HG03571 (cell line): ENCODE measurements around the gene PLS3.
"Not testable (repeated sequence)": the region's sequence is repeated elsewhere in the genome, so short reads cannot be mapped to it uniquely, and the experiment has no call there.

Experiments used
- ATAC-seq: cut with Tn5 transposase; IDR thresholded peaks from one replicate; pipeline ENCODE4 v1.9.1; 2021; ENCODE audit not compliant: unreplicated experiment

Gene PLS3

DNA sequence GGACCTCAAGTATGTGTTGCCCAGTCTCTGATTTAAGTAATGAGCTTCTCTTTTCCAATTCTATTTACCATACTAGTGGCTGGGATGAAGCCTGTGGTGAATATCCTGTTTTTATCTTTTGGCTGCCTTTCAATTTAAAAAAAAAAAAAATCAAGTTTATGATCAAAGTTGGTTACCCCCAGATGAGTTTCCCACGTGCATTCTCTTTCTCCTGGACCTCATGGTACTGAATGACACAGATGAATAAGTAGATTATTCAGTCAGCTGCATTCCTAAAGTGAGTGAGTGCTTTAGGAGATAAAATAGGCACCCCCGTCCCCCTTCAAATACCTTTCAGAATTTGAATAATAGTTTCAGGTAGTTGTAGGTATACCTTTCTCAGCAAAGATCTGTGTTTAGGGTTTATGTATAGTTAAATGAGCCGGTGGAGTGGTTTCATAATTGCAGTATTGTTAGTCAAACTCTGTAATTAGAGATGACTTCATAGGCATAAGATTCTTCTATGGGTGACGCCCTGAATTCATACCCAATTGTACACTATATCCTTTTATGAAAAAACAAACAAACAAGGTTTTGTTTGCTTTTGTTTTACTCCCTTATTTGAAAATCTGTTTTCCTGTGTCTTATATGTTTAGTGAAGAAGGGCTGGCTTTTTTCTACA is 41.9 kb downstream of the PLS3 start:
- no peak for ATAC-seq

DNA sequence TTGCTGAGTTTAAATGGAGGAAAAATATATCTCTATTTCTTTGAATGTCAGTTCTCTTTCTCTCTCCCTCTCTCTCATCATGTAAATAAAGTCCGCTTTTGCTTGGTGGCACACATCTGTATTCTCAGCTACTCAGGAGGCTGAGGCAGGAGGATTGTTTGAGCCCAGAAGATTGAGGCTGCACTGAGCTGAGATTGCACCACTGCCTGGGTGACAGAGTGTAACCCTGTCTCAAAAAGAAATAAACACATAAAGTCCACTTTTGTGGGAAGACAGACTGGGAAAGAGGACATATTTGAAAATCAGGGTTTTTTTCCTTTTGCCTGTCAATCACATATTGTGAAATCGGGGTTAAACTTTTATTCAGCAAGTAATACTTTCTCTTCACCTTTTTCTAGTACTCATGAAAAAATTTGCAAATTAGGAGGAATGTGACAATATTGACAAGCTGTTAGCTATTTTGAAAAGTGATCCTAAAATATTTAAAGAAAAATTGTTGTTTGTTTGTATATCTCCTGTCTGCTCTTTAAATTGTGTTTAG is 42.6 kb downstream of the PLS3 start:
- ATAC-seq: no peak

DNA sequence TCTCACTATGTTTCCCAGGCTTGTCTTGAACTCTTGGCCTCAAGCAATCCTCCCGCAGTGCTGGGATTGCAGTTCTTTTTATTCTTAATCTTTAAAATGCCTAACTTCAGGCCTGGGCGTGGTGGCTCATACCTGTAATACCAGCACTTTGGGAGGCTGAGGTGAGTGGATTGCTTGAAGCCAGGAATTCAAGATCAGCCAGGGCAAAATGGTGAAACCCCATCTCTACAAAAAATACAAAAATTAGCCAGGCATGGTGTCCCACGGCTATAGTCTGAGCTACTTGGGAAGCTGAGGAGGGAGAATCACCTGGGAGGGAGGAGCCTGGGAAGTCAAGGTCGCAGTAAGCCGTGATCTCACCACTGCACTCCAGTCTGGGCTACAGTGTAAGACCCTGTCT is 45.9 kb downstream of the PLS3 start:
- ATAC-seq: no peak

DNA sequence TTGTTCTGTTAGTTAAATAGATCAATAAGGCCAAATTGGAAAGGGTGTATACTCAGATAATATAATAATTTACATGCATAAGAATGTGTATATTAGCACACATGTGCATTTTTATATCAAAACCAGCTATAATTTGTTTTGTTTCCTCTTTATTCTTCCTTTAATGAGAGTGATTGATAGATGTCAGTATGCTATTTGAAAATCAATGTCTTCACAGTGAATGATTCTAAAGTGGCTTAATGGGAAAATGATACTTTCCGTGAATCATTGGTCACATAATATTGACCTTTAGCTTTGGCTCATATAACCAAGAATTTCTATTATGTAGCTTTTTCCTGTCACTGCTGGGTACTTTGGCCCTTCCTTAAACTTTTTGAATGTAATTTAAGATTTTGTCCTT is 48.6 kb downstream of the PLS3 start:
- no peak for ATAC-seq

DNA sequence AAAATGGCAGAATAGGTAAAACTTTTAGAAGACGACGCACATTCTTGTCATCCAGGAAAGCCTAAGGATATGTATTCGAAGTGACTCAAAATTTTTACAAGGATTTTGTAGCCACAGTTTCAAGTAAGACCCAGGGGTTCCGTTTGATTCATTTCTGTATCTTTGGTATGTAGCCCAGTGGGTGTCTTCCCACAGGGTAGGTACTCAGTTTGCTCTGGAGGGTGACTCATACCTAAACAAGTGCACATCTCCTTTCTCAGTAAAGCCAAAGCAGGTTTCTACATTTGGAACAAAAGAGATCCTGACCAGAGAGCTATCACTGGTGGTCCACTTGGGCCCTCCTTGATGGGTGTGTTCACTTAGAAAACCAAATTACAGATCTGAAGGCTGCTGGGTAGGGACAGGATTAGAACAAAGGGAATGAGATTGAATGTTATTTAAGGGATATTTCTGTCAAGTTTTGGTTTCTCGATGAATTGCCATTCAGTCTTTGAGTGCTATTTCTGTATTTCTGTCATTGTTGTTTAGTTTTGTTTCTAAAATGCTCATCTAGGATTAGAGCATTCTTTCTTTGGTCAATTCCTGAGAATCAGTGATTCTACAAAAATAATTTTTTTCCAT is 56.1 kb downstream of the PLS3 start:
- ATAC-seq: peak; percentile 95

DNA sequence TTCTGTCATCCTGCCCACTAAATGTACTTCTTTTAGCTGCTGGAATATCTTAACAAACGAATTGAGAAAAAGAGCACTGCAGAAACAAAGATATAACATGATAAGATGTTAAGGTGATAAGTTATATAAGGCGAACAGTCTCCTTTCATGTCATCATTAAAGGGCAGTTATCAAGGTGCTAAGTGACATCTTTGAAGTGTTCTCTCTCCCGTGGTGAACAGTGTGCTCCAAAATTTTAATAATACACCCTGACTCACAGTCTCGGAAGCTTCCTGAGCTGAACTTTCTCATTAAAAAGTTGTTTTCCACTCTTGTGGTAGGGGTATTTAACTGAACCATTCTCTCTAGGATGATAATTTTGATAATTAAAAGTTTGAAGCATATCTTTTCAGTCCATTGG is 61.6 kb downstream of the PLS3 start:
- no peak for ATAC-seq

DNA sequence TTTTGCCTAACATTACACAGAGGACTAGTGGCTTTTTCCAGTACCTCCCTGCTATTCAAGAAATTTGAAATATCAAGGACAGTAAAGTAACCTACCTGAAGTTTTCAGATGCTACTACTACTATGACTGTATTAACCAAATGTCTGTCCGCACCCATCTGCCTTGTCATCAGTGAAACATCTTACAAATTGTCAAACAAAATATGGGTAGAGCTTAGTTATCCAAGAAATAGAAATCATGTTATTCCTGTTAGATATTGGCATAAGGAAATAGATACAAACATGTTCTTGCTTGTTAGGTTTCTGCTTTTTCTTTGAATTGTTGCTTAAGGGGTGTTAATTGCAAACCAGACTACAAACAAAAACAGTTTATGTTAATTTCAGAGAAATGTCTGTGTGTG is 63.9 kb downstream of the PLS3 start:
- ATAC-seq: no peak

DNA sequence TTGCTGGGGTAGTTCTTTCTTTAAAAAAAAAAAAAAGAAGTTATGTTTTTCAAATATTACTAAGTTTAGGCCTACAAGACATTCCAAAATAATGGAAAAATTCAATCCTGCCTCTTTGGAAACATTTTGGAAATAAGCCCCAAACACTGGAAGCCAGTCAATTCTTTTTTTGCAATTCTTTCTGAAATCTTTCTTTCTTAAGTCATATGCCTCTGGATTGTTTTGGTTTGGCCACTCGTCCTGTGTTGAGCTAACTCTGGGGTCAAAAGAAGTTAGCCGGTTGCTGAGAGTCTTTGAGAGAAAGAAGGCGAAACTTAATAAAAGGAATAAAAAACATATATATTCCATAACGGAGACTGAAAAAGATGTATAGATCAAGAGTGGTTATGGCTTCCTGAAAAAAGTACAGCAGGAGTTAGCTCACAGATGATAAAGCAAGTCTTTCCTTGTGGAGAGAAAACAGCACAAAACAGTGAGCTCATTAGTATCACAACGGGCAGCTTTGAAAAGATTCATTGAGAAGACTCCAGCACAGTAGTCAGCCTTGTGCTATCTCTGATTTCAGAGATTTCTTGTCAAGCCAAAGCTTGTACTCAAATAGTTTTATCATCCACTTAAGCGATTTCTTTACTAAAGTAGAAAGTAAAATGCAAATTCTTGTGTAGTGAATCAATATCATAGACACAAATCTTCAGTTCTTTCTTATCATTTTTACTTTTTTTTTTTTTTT is 64.8 kb downstream of the PLS3 start:
- ATAC-seq: no peak

DNA sequence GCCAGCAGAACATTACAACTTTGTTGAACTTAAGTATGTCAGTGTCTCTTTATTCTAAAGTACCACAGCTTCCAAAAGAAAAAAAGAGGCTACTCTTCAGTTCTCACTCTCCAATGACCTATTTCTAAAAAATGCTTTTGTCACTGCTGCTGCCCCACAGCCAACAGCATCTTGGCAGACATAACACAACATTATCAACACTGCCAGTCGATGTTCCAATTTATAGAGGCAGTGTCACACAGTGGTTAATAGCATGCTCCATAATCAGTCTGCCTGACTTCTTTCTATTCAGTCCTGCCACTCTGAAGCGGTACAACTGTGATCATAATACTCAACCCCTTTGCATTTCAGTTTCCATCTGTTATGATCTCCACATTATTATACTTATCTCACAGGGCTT is 69.2 kb downstream of the PLS3 start:
- no peak for ATAC-seq

DNA sequence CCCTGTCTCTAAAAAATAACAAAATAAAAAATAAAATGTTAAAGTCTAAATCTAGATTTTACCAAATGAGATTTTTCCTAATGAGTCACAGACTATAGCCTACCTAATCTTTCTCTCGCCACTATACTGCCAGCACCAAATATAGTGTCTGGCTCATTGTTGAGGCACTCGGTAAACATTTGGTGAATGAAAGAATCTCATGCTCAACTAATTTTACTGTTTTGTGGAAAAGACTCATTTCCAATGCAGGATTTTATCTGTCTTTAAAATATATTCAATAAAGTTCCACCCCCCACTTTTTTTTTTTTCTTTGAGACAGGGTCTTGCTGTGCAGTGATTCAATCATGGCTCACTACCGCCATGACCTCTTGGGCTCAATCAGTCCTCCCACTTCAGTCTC is 71.5 kb downstream of the PLS3 start:
- ATAC-seq: no peak

DNA sequence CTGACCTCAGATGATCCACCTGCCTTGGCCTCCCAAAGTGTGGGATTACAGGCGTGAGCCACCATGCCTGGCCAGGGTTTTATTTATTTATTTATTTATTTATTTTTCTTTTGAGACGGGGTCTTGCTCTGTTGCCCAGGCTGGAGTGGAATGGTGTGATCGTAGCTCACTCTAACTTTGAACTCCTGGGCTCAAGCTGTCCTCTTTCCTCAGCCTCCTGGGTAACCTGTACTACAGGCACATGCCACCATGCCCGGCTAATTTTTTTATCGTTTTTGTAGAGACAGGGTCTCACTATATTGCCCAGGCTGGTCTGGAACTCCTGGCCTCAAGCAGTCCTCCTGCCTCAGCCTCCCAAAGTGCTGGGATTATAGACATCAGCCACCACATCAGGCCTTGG is 72.4 kb downstream of the PLS3 start:
- ATAC-seq: not testable (repeated sequence)

DNA sequence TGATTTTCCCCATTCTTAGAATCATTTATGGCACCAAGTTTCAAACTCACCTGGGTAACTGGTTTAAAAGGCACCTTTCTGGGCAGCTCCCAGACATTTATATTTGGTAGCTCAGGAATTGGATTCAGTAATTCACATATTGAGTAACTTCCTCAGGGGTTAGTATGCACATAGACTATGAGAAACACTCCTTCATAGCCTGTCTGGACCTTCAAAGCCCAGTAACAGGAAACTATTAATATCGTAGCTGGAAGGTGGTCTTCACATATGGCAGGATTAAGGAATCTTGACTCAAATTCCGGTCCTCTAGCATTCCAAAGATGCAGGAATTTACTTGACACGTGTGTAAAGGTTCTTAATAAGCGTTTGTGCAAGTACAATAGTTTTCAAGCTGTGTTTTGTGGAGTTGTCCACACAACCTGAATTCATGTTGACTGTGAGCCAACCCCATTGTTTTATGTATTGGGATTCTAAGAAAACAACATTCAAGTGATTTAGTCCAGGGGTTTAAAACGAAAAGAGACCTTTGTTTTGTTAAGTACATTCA is 78.4 kb downstream of the PLS3 start:
- no peak for ATAC-seq

DNA sequence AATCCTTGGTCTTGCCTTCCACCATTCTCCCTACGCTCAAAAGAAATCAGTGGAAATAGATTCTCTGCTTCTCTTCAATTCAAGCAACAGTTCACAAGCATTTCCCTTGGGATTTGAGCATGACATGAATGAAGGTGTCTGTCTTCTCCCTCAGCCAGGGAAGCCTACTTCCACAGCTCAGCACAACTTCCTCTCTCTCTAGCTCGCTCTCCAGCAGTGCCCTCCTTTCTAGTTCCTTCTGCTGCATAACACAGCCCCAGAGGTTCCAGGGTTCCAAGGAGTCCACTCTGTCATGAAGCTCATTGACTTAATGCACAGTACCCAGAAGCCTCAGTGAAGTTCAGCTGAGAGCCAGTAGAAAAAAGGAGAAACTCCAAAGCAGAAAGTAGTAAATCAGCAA is 81.3 kb downstream of the PLS3 start:
- no peak for ATAC-seq

DNA sequence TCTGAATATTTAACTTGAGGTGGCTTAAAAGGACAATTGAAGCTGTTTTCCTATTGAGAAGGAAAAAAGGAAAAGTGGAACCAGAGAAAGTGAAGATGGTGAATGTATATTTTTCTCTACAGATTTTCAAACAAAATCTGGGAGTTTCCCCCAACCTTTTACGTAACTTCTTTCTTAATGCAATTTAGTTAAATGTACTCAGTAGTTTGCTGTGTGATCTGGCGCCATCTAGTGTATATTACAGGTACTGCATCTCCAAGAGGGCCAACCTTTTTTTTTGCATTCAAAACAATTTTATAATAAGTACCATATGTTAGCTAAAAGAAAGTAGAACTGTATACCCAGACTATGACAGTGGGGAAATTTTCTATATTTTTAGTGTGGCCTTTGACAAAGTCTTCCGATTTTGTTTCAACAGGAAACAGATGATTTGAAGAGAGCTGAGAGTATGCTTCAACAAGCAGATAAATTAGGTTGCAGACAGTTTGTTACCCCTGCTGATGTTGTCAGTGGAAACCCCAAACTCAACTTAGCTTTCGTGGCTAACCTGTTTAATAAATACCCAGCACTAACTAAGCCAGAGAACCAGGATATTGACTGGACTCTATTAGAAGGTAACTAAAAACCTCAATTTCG is 82.0 kb downstream of the PLS3 start:
- no peak for ATAC-seq

DNA sequence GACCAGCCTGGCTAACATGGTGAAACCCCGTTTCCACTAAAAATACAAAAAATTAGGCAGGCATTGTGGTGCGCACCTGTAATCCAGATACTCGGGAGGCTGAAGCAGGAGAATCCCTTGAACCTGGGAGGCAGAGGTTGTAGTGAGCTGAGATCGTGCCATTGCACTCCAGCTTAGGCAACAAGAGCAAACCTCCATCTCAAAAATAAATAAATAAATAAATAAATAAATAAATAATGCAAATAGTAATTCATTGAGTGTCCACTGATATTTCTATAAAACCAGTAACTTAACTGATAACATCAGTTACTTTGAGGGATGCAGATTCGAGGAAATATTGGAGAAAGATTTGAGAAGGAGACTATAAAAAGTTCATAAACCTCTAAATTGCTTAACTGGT is 83.4 kb downstream of the PLS3 start:
- not testable (repeated sequence) for ATAC-seq

DNA sequence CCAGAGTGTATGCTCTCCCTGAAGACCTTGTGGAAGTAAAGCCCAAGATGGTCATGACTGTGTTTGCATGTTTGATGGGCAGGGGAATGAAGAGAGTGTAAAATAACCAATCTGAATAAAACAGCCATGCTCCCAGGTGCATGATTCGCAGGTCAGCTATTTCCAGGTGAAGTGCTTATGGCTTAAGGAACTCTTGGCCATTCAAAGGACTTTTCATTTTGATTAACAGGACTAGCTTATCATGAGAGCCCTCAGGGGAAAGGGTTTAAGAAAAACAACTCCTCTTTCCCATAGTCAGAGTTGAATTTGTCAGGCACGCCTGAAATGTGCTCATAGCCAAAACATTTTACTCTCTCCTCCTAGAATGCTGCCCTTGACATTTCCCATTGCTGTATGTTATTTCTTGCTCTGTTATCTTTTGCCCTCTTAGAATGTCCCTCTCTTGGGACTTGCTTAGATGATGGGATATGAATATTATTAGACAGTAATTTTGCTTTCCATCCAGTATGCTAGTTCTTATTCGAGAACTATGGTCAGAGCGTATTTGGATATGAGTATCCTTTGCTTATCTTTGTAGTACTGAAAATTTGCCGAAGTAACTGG is 88.6 kb downstream of the PLS3 start:
- no peak for ATAC-seq

DNA sequence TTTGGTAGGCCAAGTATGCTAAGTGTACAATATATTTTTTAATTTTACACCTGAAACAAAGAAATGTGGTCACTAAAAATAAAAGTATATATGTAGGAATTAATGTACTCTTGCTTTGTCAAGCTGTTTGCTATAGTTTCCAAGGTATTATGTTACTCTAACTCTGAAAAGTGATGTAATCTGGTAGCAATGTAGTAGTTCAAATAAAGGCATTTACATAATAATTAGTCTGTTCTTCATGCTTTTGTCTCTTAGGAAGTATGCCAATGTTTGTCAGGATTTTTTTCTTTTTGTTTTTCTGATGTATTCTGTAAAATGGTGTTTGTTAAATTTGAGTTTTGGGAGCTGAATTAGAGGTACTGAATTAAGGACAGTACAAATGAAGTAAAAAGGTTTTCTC is 89.5 kb downstream of the PLS3 start:
- no peak for ATAC-seq

DNA sequence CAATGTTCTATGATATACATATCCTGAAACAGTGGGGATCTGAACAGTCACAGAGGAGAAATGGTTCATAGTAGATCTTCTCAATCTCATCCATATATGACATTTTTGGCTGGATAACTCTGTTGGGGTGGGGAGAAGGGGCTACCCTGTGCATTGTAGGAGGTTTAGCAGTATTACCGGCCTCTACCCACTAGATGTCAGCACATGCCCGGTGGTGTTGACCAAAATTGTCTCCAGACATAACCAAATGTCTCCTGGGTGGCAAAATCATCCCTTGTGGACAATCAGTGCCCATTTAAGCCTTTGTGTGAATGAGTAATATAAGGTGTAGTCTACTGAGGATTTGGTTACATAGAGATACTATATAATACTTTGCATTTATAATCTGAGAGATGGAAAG is 89.9 kb downstream of the PLS3 start:
- peak; percentile 59 for ATAC-seq

DNA sequence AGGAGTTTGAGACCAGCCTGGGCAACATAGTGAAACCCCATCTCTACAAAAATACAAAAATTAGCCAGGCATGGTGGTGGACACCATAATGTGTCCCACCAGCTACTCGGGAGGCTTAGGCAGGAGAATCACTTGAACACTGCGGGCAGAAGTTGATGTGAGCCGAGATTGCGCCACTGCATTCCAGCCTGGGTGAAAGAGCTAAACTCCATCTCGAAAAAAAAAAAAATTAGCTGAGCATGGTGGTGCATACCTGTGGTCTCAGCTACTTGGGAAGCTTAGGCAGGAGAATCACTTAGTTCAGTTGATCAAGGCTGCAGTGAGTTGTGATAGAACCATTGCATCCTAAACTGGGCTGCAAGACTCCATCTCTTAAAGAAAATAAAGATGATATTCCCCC is 91.2 kb downstream of the PLS3 start:
- ATAC-seq: no peak

DNA sequence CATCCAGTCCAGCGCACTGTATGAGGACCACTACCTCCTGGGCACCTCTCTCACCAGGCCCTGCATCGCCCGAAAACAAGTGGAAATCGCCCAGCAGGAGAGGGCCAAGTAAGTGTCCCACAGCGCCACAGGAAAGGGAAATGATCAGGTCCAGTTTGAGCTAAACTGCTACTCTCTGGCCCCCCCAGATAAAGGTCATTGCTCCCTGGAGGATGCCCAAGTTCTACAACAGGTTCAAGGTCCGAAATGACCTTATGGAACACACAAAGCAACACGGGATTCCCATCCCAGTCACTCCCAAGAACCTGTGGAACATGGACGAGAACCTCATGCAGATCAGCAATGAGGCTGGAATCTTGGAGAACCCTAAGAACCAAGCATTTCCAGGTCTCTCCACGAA is 104.1 kb downstream of the PLS3 start:
- ATAC-seq: no peak

DNA sequence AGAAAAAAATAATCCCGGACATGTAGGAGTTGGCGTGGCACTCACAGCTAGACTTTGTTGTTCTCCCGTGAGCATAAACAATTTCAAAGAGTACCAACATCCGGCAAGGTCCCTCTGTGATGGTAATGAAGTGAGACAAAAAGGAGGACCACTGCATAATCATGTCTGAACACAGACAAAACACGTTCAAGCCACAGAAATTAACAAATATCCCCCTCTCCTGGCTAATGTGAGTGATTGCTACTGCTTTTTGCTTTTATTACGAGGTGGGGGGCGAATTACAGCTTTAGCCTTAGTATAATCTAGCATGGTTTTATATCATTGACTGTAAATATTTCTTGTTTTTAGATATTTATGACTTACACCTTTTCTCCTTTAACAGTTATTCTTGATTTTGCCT is 118.5 kb downstream of the PLS3 start:
- no peak for ATAC-seq
